Measurements from ENCODE around the gene MAP1B.

Gene MAP1B

GRCh38 chr5:72133212-72133990 lies 26.1 kb downstream of the MAP1B start:
- Histone ChIP-seq H3K4me3 (ENCODE audit: low read depth, low read length) (no peak overlapping the region), H3K27me3 (ENCODE audit: control insufficient read depth, insufficient read depth, low read length) (no peaks in the 10 kb centered on the region), H3K9ac (ENCODE audit: low read depth, low read length) (no peak overlapping the region), H3K9me3 (ENCODE audit: control insufficient read depth, insufficient read depth, low read length) (no peaks in the 10 kb centered on the region), H3K36me3 (ENCODE audit: control insufficient read depth, insufficient read depth, low read length) (peaks cover 5% of the 10 kb centered on the region), H3K4me1 (ENCODE audit: control insufficient read depth, insufficient read depth, low read length) (peaks cover 20% of the 10 kb centered on the region), H3K27ac (ENCODE audit: low read depth, low read length) (peak overlapping the region; percentile 38)

- H3K4me3 ChIP-seq (ENCODE audit: low read depth, low read length), result no peak overlapping the region
- H3K4me1 ChIP-seq (ENCODE audit: control insufficient read depth, insufficient read depth, low read length), result peaks cover 20% of the 10 kb centered on the region
Observed at GRCh38 chr5:72134226-72134899, 27.1 kb downstream of the MAP1B start.

GRCh38 chr5:72137826-72138409 lies 30.6 kb downstream of the MAP1B start:
- peaks cover 25% of the 10 kb centered on the region for H3K36me3 ChIP-seq (ENCODE audit: control insufficient read depth, insufficient read depth, low read length)
- peaks cover 17% of the 10 kb centered on the region for H3K4me1 ChIP-seq (ENCODE audit: control insufficient read depth, insufficient read depth, low read length)
- H3K27ac ChIP-seq (ENCODE audit: low read depth, low read length), result no peak overlapping the region
- no peak overlapping the region for H3K4me3 ChIP-seq (ENCODE audit: low read depth, low read length)
- no peak overlapping the region for H3K9ac ChIP-seq (ENCODE audit: low read depth, low read length)
- no peaks in the 10 kb centered on the region for H3K9me3 ChIP-seq (ENCODE audit: control insufficient read depth, insufficient read depth, low read length)
- no peaks in the 10 kb centered on the region for H3K27me3 ChIP-seq (ENCODE audit: control insufficient read depth, insufficient read depth, low read length)

More at GRCh38 chr5:72134226-72134899, 27.1 kb downstream of the MAP1B start:
- Histone ChIP-seq H3K9me3 (ENCODE audit: control insufficient read depth, insufficient read depth, low read length) (no peaks in the 10 kb centered on the region), H3K36me3 (ENCODE audit: control insufficient read depth, insufficient read depth, low read length) (peaks cover 13% of the 10 kb centered on the region), H3K27me3 (ENCODE audit: control insufficient read depth, insufficient read depth, low read length) (no peaks in the 10 kb centered on the region), H3K27ac (ENCODE audit: low read depth, low read length) (peak overlapping the region; percentile 63), H3K9ac (ENCODE audit: low read depth, low read length) (no peak overlapping the region)

- no peak overlapping the region for H3K27ac ChIP-seq (ENCODE audit: low read depth, low read length)
- no peaks in the 10 kb centered on the region for H3K27me3 ChIP-seq (ENCODE audit: control insufficient read depth, insufficient read depth, low read length)
- no peaks in the 10 kb centered on the region for H3K9me3 ChIP-seq (ENCODE audit: control insufficient read depth, insufficient read depth, low read length)
- H3K36me3 ChIP-seq (ENCODE audit: control insufficient read depth, insufficient read depth, low read length), result peaks cover 22% of the 10 kb centered on the region
- no peak overlapping the region for H3K4me3 ChIP-seq (ENCODE audit: low read depth, low read length)
- H3K9ac ChIP-seq (ENCODE audit: low read depth, low read length), result no peak overlapping the region
- H3K4me1 ChIP-seq (ENCODE audit: control insufficient read depth, insufficient read depth, low read length), result peaks cover 8% of the 10 kb centered on the region
Observed at GRCh38 chr5:72138943-72139521, 31.8 kb downstream of the MAP1B start.

- Histone ChIP-seq H3K27me3 (ENCODE audit: control insufficient read depth, insufficient read depth, low read length) (no peaks in the 10 kb centered on the region), H3K27ac (ENCODE audit: low read depth, low read length) (no peak overlapping the region), H3K4me3 (ENCODE audit: low read depth, low read length) (no peak overlapping the region), H3K36me3 (ENCODE audit: control insufficient read depth, insufficient read depth, low read length) (peaks cover 22% of the 10 kb centered on the region), H3K4me1 (ENCODE audit: control insufficient read depth, insufficient read depth, low read length) (peaks cover 15% of the 10 kb centered on the region), H3K9ac (ENCODE audit: low read depth, low read length) (no peak overlapping the region), H3K9me3 (ENCODE audit: control insufficient read depth, insufficient read depth, low read length) (no peaks in the 10 kb centered on the region)
Observed at GRCh38 chr5:72140711-72141110, 33.4 kb downstream of the MAP1B start.

- peaks cover 15% of the 10 kb centered on the region for H3K4me1 ChIP-seq (ENCODE audit: control insufficient read depth, insufficient read depth, low read length)
- H3K9ac ChIP-seq (ENCODE audit: low read depth, low read length), result no peak overlapping the region
- no peaks in the 10 kb centered on the region for H3K9me3 ChIP-seq (ENCODE audit: control insufficient read depth, insufficient read depth, low read length)
- H3K4me3 ChIP-seq (ENCODE audit: low read depth, low read length), result no peak overlapping the region
- H3K27me3 ChIP-seq (ENCODE audit: control insufficient read depth, insufficient read depth, low read length), result no peaks in the 10 kb centered on the region
- H3K27ac ChIP-seq (ENCODE audit: low read depth, low read length), result no peak overlapping the region
- peaks cover 26% of the 10 kb centered on the region for H3K36me3 ChIP-seq (ENCODE audit: control insufficient read depth, insufficient read depth, low read length)
Observed at GRCh38 chr5:72141440-72142355, 34.4 kb downstream of the MAP1B start.

- H3K36me3 ChIP-seq (ENCODE audit: control insufficient read depth, insufficient read depth, low read length), result peaks cover 33% of the 10 kb centered on the region
- H3K27me3 ChIP-seq (ENCODE audit: control insufficient read depth, insufficient read depth, low read length), result no peaks in the 10 kb centered on the region
- peaks cover 15% of the 10 kb centered on the region for H3K4me1 ChIP-seq (ENCODE audit: control insufficient read depth, insufficient read depth, low read length)
- H3K9ac ChIP-seq (ENCODE audit: low read depth, low read length), result no peak overlapping the region
- no peaks in the 10 kb centered on the region for H3K9me3 ChIP-seq (ENCODE audit: control insufficient read depth, insufficient read depth, low read length)
- H3K27ac ChIP-seq (ENCODE audit: low read depth, low read length), result no peak overlapping the region
- no peak overlapping the region for H3K4me3 ChIP-seq (ENCODE audit: low read depth, low read length)
Observed at GRCh38 chr5:72144762-72145161, 37.5 kb downstream of the MAP1B start.

- Histone ChIP-seq H3K4me3 (ENCODE audit: low read depth, low read length) (no peak overlapping the region), H3K27ac (ENCODE audit: low read depth, low read length) (no peak overlapping the region), H3K4me1 (ENCODE audit: control insufficient read depth, insufficient read depth, low read length) (peaks cover 15% of the 10 kb centered on the region), H3K36me3 (ENCODE audit: control insufficient read depth, insufficient read depth, low read length) (peaks cover 33% of the 10 kb centered on the region), H3K9me3 (ENCODE audit: control insufficient read depth, insufficient read depth, low read length) (no peaks in the 10 kb centered on the region), H3K27me3 (ENCODE audit: control insufficient read depth, insufficient read depth, low read length) (no peaks in the 10 kb centered on the region), H3K9ac (ENCODE audit: low read depth, low read length) (no peak overlapping the region)
Observed at GRCh38 chr5:72145348-72145747, 38.1 kb downstream of the MAP1B start.

GRCh38 chr5:72146056-72146455 lies 38.8 kb downstream of the MAP1B start:
- no peak overlapping the region for H3K9ac ChIP-seq (ENCODE audit: low read depth, low read length)
- H3K36me3 ChIP-seq (ENCODE audit: control insufficient read depth, insufficient read depth, low read length), result peaks cover 27% of the 10 kb centered on the region
- no peak overlapping the region for H3K27ac ChIP-seq (ENCODE audit: low read depth, low read length)
- H3K4me3 ChIP-seq (ENCODE audit: low read depth, low read length), result no peak overlapping the region
- no peaks in the 10 kb centered on the region for H3K9me3 ChIP-seq (ENCODE audit: control insufficient read depth, insufficient read depth, low read length)
- peaks cover 21% of the 10 kb centered on the region for H3K4me1 ChIP-seq (ENCODE audit: control insufficient read depth, insufficient read depth, low read length)
- no peaks in the 10 kb centered on the region for H3K27me3 ChIP-seq (ENCODE audit: control insufficient read depth, insufficient read depth, low read length)

GRCh38 chr5:72147569-72147968 lies 40.3 kb downstream of the MAP1B start:
- Histone ChIP-seq H3K36me3 (ENCODE audit: control insufficient read depth, insufficient read depth, low read length) (peaks cover 21% of the 10 kb centered on the region), H3K27ac (ENCODE audit: low read depth, low read length) (no peak overlapping the region), H3K9me3 (ENCODE audit: control insufficient read depth, insufficient read depth, low read length) (no peaks in the 10 kb centered on the region), H3K9ac (ENCODE audit: low read depth, low read length) (no peak overlapping the region), H3K4me1 (ENCODE audit: control insufficient read depth, insufficient read depth, low read length) (peaks cover 24% of the 10 kb centered on the region), H3K4me3 (ENCODE audit: low read depth, low read length) (no peak overlapping the region), H3K27me3 (ENCODE audit: control insufficient read depth, insufficient read depth, low read length) (no peaks in the 10 kb centered on the region)

All from HUES48 (cell line).